Neural progenitor cell (in vitro differentiated cells): Measurements from ENCODE around the gene LBHD1.

ENCODE experiments used
- CTCF ChIP-seq: fragments of 200-600 bp; sonication (generic); IDR thresholded peaks from 2 replicates; pipeline ENCODE4 v1.5.1; 2017; ENCODE audit warnings: antibody characterized with exemption, mild to moderate bottlenecking
- EZH2 ChIP-seq: fragments of 200-600 bp; sonication (generic); IDR thresholded peaks from 2 replicates; pipeline ENCODE4 v1.6.1; 2017; ENCODE audit warnings: antibody characterized with exemption, mild to moderate bottlenecking, moderate library complexity

GRCh38 chr11:62705880-62706849, 34.1 kb upstream of the LBHD1 start:
- TF ChIP-seq CTCF (no peak), EZH2 (no peak)
